Measurements from ENCODE around the gene KLHL10.
A peak's percentile ranks its signal among the peaks of the same experiment; 100 is the strongest.
"Not testable (repeated sequence)": the region's sequence is repeated elsewhere in the genome, so short reads cannot be mapped to it uniquely, and the experiment has no call there.

KLHL10 gene

DNA sequence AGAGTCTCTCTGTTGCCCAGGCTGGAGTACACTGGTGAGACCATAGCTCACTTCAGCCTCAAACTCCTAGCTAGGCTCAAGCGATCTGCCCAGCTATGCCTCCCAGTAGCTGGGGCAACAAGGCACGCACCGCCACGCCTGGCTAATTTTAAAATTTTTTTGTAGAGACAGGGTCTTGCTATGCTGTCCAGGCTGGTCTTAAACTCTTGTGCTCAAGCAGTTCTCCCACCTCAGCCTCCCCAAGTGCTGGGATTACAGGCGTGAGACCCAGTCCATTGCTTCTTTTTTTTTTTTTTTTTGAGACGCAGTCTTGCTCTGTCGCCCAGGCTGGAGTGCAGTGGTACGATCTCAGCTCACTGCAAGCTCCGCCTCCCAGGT lies 36.7 kb downstream of the KLHL10 start:
- H2BK120ac ChIP-seq (ENCODE audit: low read depth, low read length); H3K4me3 ChIP-seq (ENCODE audit: low read length); DNase-seq; H3K18ac ChIP-seq (ENCODE audit: low read length); H4K5ac ChIP-seq (ENCODE audit: low read length); H3K79me1 ChIP-seq (ENCODE audit: low read length); H3K9ac ChIP-seq (ENCODE audit: low read length); H3K4ac ChIP-seq (ENCODE audit: low read depth, low read length); H3K27me3 ChIP-seq (ENCODE audit: insufficient read depth, low read length, poor library complexity); H3K79me2 ChIP-seq (ENCODE audit: control insufficient read depth, insufficient read depth, low read length); H3K23ac ChIP-seq (ENCODE audit: low read length); H3K4me1 ChIP-seq (ENCODE audit: control insufficient read depth, low read depth, low read length); H2BK5ac ChIP-seq (ENCODE audit: low read length); H3K4me2 ChIP-seq (ENCODE audit: low read length); H3K27ac ChIP-seq (ENCODE audit: low read depth, low read length); H4K8ac ChIP-seq (ENCODE audit: low read depth, low read length); H3K56ac ChIP-seq (ENCODE audit: low read length); H2AK5ac ChIP-seq (ENCODE audit: low read length); H2BK15ac ChIP-seq (replicated peaks; ENCODE audit: low read depth): not testable (repeated sequence)
- whole genome bisulfite sequencing (ENCODE audit: extremely low coverage, insufficient coverage, low lambda C conversion rate): no CpG with 5 or more reads among the region's 9 CpGs
- peaks cover 40% of the 10 kb centered on the region for H3K36me3 ChIP-seq (ENCODE audit: control insufficient read depth, insufficient read depth, low read length)

DNA sequence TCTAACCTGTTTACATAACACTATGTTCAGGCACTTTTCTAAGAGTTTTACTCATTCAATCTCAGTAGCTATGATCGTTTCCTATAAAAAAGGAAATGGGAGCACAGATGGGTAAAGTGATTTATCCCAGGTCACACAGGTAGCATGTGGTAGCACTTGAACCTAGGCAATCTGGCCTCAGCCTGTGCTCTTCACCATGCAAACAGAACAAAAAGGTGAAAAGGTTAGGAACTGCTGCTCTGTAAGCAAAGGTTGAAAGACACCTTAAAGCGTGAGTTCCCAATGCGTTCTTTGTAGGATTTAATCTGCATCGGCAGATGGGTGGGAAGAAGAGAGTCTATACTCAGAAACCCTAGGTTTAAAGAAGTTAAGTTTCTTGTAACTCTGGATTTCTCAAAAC lies 42.5 kb downstream of the KLHL10 start:
- Histone ChIP-seq H2AK5ac (ENCODE audit: low read length) (no peak overlapping the region), H3K4me2 (ENCODE audit: low read length) (no peak overlapping the region), H3K4me3 (ENCODE audit: low read length) (no peak overlapping the region), H3K79me2 (ENCODE audit: control insufficient read depth, insufficient read depth, low read length) (peaks cover 2% of the 10 kb centered on the region), H3K4ac (ENCODE audit: low read depth, low read length) (no peak overlapping the region), H4K5ac (ENCODE audit: low read length) (no peak overlapping the region), H2BK15ac (replicated peaks; ENCODE audit: low read depth) (no peak overlapping the region), H3K4me1 (ENCODE audit: control insufficient read depth, low read depth, low read length) (no peaks in the 10 kb centered on the region), H3K9ac (ENCODE audit: low read length) (no peak overlapping the region), H3K36me3 (ENCODE audit: control insufficient read depth, insufficient read depth, low read length) (peaks cover 39% of the 10 kb centered on the region), H3K27me3 (ENCODE audit: insufficient read depth, low read length, poor library complexity) (no peaks in the 10 kb centered on the region), H2BK120ac (ENCODE audit: low read depth, low read length) (no peak overlapping the region), H3K27ac (ENCODE audit: low read depth, low read length) (no peak overlapping the region), H3K23ac (ENCODE audit: low read length) (no peak overlapping the region), H3K79me1 (ENCODE audit: low read length) (peaks cover 14% of the 10 kb centered on the region), H3K56ac (ENCODE audit: low read length) (no peak overlapping the region), H2BK5ac (ENCODE audit: low read length) (no peak overlapping the region), H3K18ac (ENCODE audit: low read length) (no peak overlapping the region), H4K8ac (ENCODE audit: low read depth, low read length) (no peak overlapping the region)
- no peak for DNase-seq
- no CpG with 5 or more reads among the region's 4 CpGs for WGBS (ENCODE audit: extremely low coverage, insufficient coverage, low lambda C conversion rate)

DNA sequence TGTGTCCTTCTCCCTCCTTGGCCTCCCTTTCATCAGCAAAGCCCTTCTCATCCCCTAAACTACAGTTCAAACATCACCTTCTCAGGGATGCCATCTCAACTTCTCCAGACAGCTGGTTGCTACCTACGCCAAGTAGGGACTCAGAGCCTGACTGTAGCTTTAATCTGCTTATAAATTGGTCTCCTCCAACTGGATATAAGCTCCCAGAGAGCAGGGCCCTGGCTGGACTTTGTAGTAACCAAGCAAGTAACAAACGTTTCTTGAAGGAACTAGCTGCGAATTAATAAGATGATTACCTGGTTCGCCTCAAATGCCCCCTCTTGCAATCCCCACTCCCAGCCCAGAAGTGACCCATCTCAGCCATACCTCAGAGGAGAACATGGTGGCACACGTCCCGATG lies 45.1 kb downstream of the KLHL10 start:
- Histone ChIP-seq H4K8ac (ENCODE audit: low read depth, low read length) (no peak overlapping the region), H3K79me1 (ENCODE audit: low read length) (peaks cover 18% of the 10 kb centered on the region), H3K9ac (ENCODE audit: low read length) (no peak overlapping the region), H3K56ac (ENCODE audit: low read length) (no peak overlapping the region), H3K4me2 (ENCODE audit: low read length) (no peak overlapping the region), H3K27me3 (ENCODE audit: insufficient read depth, low read length, poor library complexity) (no peaks in the 10 kb centered on the region), H2BK120ac (ENCODE audit: low read depth, low read length) (no peak overlapping the region), H3K79me2 (ENCODE audit: control insufficient read depth, insufficient read depth, low read length) (peaks cover 2% of the 10 kb centered on the region), H3K4me1 (ENCODE audit: control insufficient read depth, low read depth, low read length) (no peaks in the 10 kb centered on the region), H2AK5ac (ENCODE audit: low read length) (no peak overlapping the region), H4K5ac (ENCODE audit: low read length) (no peak overlapping the region), H3K27ac (ENCODE audit: low read depth, low read length) (no peak overlapping the region), H3K4ac (ENCODE audit: low read depth, low read length) (no peak overlapping the region), H3K4me3 (ENCODE audit: low read length) (no peak overlapping the region), H2BK15ac (replicated peaks; ENCODE audit: low read depth) (no peak overlapping the region), H3K36me3 (ENCODE audit: control insufficient read depth, insufficient read depth, low read length) (peaks cover 49% of the 10 kb centered on the region), H3K18ac (ENCODE audit: low read length) (no peak overlapping the region), H2BK5ac (ENCODE audit: low read length) (no peak overlapping the region), H3K23ac (ENCODE audit: low read length) (no peak overlapping the region)
- WGBS (ENCODE audit: extremely low coverage, insufficient coverage, low lambda C conversion rate): no CpG with 5 or more reads among the region's 6 CpGs
- no peak for DNase-seq

DNA sequence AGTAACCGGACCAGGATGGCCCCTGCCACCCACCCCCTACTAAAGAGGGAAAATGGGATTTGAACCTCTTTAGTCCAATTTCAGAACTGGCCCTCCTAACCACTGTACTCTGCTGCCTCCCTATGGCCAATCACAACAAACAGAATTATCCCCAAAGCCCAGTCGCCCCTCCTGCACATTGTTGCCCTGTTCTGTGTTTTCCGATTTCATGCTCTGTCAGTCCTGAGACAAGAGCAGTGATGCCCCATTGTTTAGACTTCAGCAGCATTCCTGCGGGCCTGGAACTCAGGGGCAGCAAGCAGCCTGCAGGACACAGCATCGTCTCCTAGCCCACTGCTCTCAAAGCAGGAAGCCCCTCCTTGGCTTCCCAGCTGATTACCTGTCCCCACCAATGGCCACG lies 48.1 kb downstream of the KLHL10 start:
- H4K8ac ChIP-seq (ENCODE audit: low read depth, low read length): no peak overlapping the region
- no peak overlapping the region for H2BK15ac ChIP-seq (replicated peaks; ENCODE audit: low read depth)
- DNase-seq: peak; percentile 22
- H3K4me1 ChIP-seq (ENCODE audit: control insufficient read depth, low read depth, low read length): no peaks in the 10 kb centered on the region
- no peak overlapping the region for H2BK5ac ChIP-seq (ENCODE audit: low read length)
- no peak overlapping the region for H3K9ac ChIP-seq (ENCODE audit: low read length)
- no peak overlapping the region for H3K27ac ChIP-seq (ENCODE audit: low read depth, low read length)
- H3K36me3 ChIP-seq (ENCODE audit: control insufficient read depth, insufficient read depth, low read length): peaks cover 41% of the 10 kb centered on the region
- H3K18ac ChIP-seq (ENCODE audit: low read length): no peak overlapping the region
- no peak overlapping the region for H2AK5ac ChIP-seq (ENCODE audit: low read length)
- no peak overlapping the region for H2BK120ac ChIP-seq (ENCODE audit: low read depth, low read length)
- no peak overlapping the region for H3K56ac ChIP-seq (ENCODE audit: low read length)
- peaks cover 2% of the 10 kb centered on the region for H3K79me2 ChIP-seq (ENCODE audit: control insufficient read depth, insufficient read depth, low read length)
- H4K5ac ChIP-seq (ENCODE audit: low read length): no peak overlapping the region
- H3K4ac ChIP-seq (ENCODE audit: low read depth, low read length): no peak overlapping the region
- no peak overlapping the region for H3K23ac ChIP-seq (ENCODE audit: low read length)
- no CpG with 5 or more reads among the region's 6 CpGs for WGBS (ENCODE audit: extremely low coverage, insufficient coverage, low lambda C conversion rate)
- H3K4me2 ChIP-seq (ENCODE audit: low read length): no peak overlapping the region
- peaks cover 16% of the 10 kb centered on the region for H3K79me1 ChIP-seq (ENCODE audit: low read length)
- H3K4me3 ChIP-seq (ENCODE audit: low read length): no peak overlapping the region
- H3K27me3 ChIP-seq (ENCODE audit: insufficient read depth, low read length, poor library complexity): no peaks in the 10 kb centered on the region

DNA sequence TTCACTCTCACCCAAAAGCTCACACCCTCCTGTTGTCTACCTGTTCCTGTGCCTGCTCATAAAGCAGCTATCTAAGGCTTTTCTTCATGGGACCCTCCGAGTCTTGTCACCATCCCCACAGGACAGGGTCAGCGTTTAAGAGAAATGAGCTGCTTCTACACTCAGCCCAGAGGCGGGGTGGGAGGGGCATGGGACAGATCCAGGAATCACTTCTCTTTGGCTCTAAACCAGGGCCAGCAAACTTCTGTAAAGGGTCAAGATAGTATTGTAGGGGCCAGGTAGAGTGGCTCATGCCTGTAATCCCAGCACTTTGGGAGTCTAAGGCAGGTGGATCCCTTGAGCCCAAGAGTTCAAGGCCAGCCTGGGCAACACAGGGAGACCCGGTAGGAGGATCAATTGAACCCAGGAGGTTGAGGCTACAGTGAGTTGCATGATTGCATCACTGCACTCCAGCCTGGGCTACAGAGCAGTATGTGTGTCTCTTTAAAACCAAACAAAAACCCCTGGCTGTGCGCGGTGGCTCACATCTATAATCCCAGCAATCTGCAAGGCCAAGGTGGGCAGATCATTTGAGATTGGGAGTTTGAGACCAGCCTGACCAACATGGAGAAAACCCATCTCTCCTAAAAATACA lies 50.8 kb downstream of the KLHL10 start:
- Histone ChIP-seq H3K36me3 (ENCODE audit: control insufficient read depth, insufficient read depth, low read length) (peaks cover 42% of the 10 kb centered on the region), H2BK120ac (ENCODE audit: low read depth, low read length) (no peak overlapping the region), H4K5ac (ENCODE audit: low read length) (no peak overlapping the region), H3K27ac (ENCODE audit: low read depth, low read length) (no peak overlapping the region), H3K4me3 (ENCODE audit: low read length) (no peak overlapping the region), H3K23ac (ENCODE audit: low read length) (no peak overlapping the region), H2BK15ac (replicated peaks; ENCODE audit: low read depth) (no peak overlapping the region), H3K79me2 (ENCODE audit: control insufficient read depth, insufficient read depth, low read length) (no peaks in the 10 kb centered on the region), H3K56ac (ENCODE audit: low read length) (no peak overlapping the region), H2BK5ac (ENCODE audit: low read length) (no peak overlapping the region), H2AK5ac (ENCODE audit: low read length) (no peak overlapping the region), H3K4me2 (ENCODE audit: low read length) (no peak overlapping the region), H3K18ac (ENCODE audit: low read length) (no peak overlapping the region), H3K9ac (ENCODE audit: low read length) (no peak overlapping the region), H3K4ac (ENCODE audit: low read depth, low read length) (no peak overlapping the region), H3K4me1 (ENCODE audit: control insufficient read depth, low read depth, low read length) (no peaks in the 10 kb centered on the region), H3K79me1 (ENCODE audit: low read length) (peaks cover 10% of the 10 kb centered on the region), H3K27me3 (ENCODE audit: insufficient read depth, low read length, poor library complexity) (no peaks in the 10 kb centered on the region), H4K8ac (ENCODE audit: low read depth, low read length) (no peak overlapping the region)
- no CpG with 5 or more reads among the region's 6 CpGs for WGBS (ENCODE audit: extremely low coverage, insufficient coverage, low lambda C conversion rate)
- no peak for DNase-seq
